RWPE2 (cell line): ENCODE data around the gene ETV5.

Source experiments
- ATAC-seq: fragments of 200-7000 bp; cut with Tn5 transposase; 3 replicates; pipeline ENCODE4 v1.9.1; 2021; ENCODE audit warnings: low read depth
- DNase-seq: peaks from one replicate; pipeline ENCODE4 v3.0.0-alpha.2; 2020; ENCODE audit warnings: low spot score
- H3K27ac ChIP-seq: fragments of 450-650 bp; 2 replicates; pipeline ENCODE4 v1.5.1; 2017; ENCODE audit warnings: mild to moderate bottlenecking; ENCODE audit not compliant: poor library complexity, severe bottlenecking
- H3K27me3 ChIP-seq: fragments of 250-450 bp; sonication (Bioruptor Pico); 2 replicates; pipeline ENCODE4 v1.5.1; 2021; ENCODE audit warnings: mild to moderate bottlenecking, moderate library complexity; ENCODE audit not compliant: insufficient read depth, poor library complexity, severe bottlenecking
- H3K36me3 ChIP-seq: fragments of 250-450 bp; sonication (Bioruptor Pico); 2 replicates; pipeline ENCODE4 v1.5.1; 2020; ENCODE audit warnings: low read depth, mild to moderate bottlenecking, moderate library complexity
- H3K4me1 ChIP-seq: fragments of 250-450 bp; sonication (Bioruptor Pico); 2 replicates; pipeline ENCODE4 v1.5.1; 2021; ENCODE audit warnings: mild to moderate bottlenecking, moderate library complexity; ENCODE audit not compliant: insufficient read depth, poor library complexity, severe bottlenecking
- H3K4me3 ChIP-seq: fragments of 250-450 bp; sonication (Bioruptor Pico); 2 replicates; pipeline ENCODE4 v1.5.1; 2021; ENCODE audit warnings: mild to moderate bottlenecking, moderate library complexity; ENCODE audit not compliant: severe bottlenecking
- H3K9me3 ChIP-seq: fragments of 250-450 bp; sonication (Bioruptor Pico); 2 replicates; pipeline ENCODE4 v1.5.1; 2021; ENCODE audit warnings: mild to moderate bottlenecking, moderate library complexity; ENCODE audit not compliant: severe bottlenecking
- TF ChIP-seq, protein P1 (sequence below): fragments of 450-650 bp; IDR thresholded peaks from one replicate; pipeline ENCODE4 v1.5.1; 2017; ENCODE audit warnings: mild to moderate bottlenecking, moderate library complexity; ENCODE audit not compliant: poor library complexity, severe bottlenecking

Gene ETV5

GRCh38 chr3:186044427-186044826 is 64.5 kb downstream of the ETV5 start:
- Histone ChIP-seq H3K36me3 (peaks cover 19% of the 10 kb centered on the region), H3K4me1 (no peaks in the 10 kb centered on the region), H3K27ac (no peak overlapping the region), H3K4me3 (no peak overlapping the region), H3K9me3 (no peaks in the 10 kb centered on the region), H3K27me3 (no peaks in the 10 kb centered on the region)
- TF ChIP-seq, protein P1, sequence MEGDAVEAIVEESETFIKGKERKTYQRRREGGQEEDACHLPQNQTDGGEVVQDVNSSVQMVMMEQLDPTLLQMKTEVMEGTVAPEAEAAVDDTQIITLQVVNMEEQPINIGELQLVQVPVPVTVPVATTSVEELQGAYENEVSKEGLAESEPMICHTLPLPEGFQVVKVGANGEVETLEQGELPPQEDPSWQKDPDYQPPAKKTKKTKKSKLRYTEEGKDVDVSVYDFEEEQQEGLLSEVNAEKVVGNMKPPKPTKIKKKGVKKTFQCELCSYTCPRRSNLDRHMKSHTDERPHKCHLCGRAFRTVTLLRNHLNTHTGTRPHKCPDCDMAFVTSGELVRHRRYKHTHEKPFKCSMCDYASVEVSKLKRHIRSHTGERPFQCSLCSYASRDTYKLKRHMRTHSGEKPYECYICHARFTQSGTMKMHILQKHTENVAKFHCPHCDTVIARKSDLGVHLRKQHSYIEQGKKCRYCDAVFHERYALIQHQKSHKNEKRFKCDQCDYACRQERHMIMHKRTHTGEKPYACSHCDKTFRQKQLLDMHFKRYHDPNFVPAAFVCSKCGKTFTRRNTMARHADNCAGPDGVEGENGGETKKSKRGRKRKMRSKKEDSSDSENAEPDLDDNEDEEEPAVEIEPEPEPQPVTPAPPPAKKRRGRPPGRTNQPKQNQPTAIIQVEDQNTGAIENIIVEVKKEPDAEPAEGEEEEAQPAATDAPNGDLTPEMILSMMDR: no peak
- DNase-seq (no peak), ATAC-seq (no peak)

DNA sequence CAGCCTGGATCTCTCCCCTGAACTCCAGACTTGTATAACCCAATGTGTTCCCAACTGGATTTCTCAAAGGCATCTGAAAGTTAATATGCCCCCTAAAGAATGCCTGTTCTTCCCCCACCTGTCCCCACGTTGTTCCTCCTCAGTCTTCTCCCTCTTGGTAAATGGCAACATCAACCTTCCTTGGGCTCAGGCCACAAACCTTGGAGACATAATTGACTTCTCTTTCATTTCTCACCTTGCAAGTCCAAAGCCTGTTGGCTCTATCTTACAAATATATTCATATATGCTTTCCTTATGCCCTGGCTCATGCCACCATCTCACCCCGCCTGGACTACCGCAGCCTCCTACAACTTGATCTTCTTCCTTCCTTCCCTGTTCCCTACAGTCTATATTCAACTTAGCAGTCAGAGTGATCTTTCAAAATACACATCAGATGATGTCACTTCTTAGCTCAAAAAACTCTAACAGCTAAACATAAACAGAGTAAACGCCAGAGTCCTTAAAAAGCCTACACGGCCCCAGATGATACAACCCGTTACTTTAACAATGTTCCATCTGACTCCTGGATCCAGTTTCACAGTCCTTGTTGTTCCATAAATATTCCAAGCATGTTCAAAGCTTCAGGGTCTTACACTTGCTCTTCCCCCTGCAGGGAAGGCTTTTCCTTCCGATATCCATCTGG is 66.2 kb downstream of the ETV5 start:
- H3K9me3 ChIP-seq: no peaks in the 10 kb centered on the region
- no peak for DNase-seq
- no peaks in the 10 kb centered on the region for H3K27me3 ChIP-seq
- ATAC-seq: no peak
- H3K4me3 ChIP-seq: no peak overlapping the region
- TF ChIP-seq, protein P1: no peak
- H3K27ac ChIP-seq: no peak overlapping the region
- 0 out of 2 replicates have a peak, but pooled peaks cover 3% of the 10 kb centered on the region for H3K36me3 ChIP-seq
- H3K4me1 ChIP-seq: no peaks in the 10 kb centered on the region

DNA sequence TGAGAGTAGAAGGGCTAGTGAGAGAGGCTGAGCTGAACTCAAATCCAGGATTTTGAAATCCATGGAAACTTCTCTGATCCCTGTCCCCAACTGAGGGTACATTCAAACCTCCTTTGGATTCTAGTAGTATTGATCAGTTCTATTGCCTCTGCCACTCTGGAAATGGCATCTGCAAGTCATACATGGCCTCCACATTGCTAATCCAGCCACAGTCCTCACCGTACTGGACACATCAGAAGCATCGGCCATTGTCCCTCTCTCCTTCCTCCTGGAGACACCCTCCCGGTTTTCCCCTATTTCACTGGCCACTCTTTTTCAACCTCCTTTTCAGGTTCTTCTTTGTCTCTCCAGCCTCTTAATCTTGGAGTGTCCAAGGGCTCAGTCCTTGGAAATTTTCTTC is 66.9 kb downstream of the ETV5 start:
- H3K9me3 ChIP-seq: no peaks in the 10 kb centered on the region
- H3K27ac ChIP-seq: no peak overlapping the region
- H3K27me3 ChIP-seq: no peaks in the 10 kb centered on the region
- no peak for DNase-seq
- ATAC-seq: no peak
- H3K4me3 ChIP-seq: no peak overlapping the region
- TF ChIP-seq, protein P1: no peak
- 0 out of 2 replicates have a peak, but pooled peaks cover 2% of the 10 kb centered on the region for H3K36me3 ChIP-seq
- H3K4me1 ChIP-seq: no peaks in the 10 kb centered on the region

DNA sequence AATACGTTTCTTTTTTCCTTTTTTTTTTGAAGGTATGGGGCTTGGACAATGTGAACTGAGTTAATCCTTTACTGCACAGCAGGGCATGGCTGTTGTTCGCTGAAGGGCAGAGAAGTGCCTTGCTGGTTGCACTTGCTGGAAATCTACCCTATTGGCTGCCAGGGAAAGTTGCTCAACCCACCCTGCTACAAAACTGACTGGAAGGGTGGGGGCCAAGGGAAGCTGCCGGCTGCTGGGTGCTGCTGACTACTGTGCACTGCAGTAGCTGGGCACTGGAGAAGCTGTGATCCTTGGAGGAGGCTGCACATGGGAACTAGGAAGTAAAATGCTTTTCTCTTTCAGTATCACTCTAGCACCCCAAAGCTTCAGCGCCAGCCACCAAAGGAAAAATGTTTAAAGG is 70.5 kb downstream of the ETV5 start:
- Histone ChIP-seq H3K4me1 (no peaks in the 10 kb centered on the region), H3K9me3 (no peaks in the 10 kb centered on the region), H3K4me3 (no peak overlapping the region), H3K27ac (no peak overlapping the region), H3K36me3 (no peaks in the 10 kb centered on the region), H3K27me3 (no peaks in the 10 kb centered on the region)
- ATAC-seq (no peak), DNase-seq (no peak)
- TF ChIP-seq, protein P1: no peak

GRCh38 chr3:186035277-186035676 is 73.6 kb downstream of the ETV5 start:
- ATAC-seq (0 out of 3 replicates have a peak, but pooled peaks have one; percentile 44), DNase-seq (no peak)

More at GRCh38 chr3:186035277-186035676, 73.6 kb downstream of the ETV5 start:
- TF ChIP-seq, protein P1: no peak
- no peaks in the 10 kb centered on the region for H3K36me3 ChIP-seq
- no peaks in the 10 kb centered on the region for H3K27me3 ChIP-seq
- no peaks in the 10 kb centered on the region for H3K9me3 ChIP-seq
- no peaks in the 10 kb centered on the region for H3K4me1 ChIP-seq
- no peak overlapping the region for H3K27ac ChIP-seq
- H3K4me3 ChIP-seq: no peak overlapping the region
